Amygdala (tissue), 56 donors: ENCODE measurements around the gene LHFPL3.

Experiments used
- DNase-seq, 56 donors: peaks; one replicate each; lab custom pipeline; 2025; lab: John Stamatoyannopoulos, UW

LHFPL3 gene

DNA sequence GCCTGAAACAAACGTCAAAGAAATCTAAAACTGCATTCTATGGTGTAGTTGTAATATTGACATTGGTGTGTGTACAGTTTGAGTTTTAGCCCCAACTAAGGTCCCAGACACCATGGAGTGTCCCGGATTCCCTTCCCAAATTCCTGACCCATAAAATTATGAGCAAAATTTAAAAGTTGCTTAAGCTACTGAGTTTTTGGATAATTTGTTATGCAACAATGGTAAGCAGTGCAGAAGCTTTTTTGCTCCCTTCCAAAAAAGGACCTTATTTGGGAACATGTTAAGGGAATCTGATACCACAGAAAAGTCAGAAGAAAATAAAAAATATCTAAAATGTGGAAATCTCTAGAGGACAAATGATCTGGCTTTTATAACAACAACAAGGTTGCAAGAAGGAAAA is 622.4 kb downstream of the LHFPL3 start:
- DNase-seq: no peak

- no peak for DNase-seq
These were observed 623.1 kb downstream of the LHFPL3 start for GRCh38 chr7:104951546-104951945.

GRCh38 chr7:104955276-104955675 is 626.9 kb downstream of the LHFPL3 start:
- DNase-seq: no peak
